GM23338 (cell line): ENCODE results near the gene TRIM38.

Source experiments
- EZH2 ChIP-seq: fragments of 200-600 bp; sonication (generic); IDR thresholded peaks from one replicate; pipeline ENCODE4 v1.8.0; 2017; ENCODE audit warnings: antibody characterized with exemption, mild to moderate bottlenecking, low read depth; ENCODE audit not compliant: unreplicated experiment
- EZH2phosphoT487 ChIP-seq: fragments of 200-600 bp; sonication (generic); IDR thresholded peaks from one replicate; pipeline ENCODE4 v1.8.1; 2018; ENCODE audit warnings: antibody characterized with exemption; ENCODE audit not compliant: unreplicated experiment
- TF ChIP-seq, protein P1 (sequence below), 2 experiments: fragments of 200-600 bp in 1 of 2; sonication (generic) in 1 of 2; conservative IDR thresholded peaks; 2 replicates each; pipeline versions ENCODE4 v1.5.1 to v1.6.1; 2016 to 2017; ENCODE audit warnings: antibody characterized with exemption in 2 of 2, low read depth in 2 of 2, mild to moderate bottlenecking in 2 of 2, moderate library complexity in 1 of 2

DNA sequence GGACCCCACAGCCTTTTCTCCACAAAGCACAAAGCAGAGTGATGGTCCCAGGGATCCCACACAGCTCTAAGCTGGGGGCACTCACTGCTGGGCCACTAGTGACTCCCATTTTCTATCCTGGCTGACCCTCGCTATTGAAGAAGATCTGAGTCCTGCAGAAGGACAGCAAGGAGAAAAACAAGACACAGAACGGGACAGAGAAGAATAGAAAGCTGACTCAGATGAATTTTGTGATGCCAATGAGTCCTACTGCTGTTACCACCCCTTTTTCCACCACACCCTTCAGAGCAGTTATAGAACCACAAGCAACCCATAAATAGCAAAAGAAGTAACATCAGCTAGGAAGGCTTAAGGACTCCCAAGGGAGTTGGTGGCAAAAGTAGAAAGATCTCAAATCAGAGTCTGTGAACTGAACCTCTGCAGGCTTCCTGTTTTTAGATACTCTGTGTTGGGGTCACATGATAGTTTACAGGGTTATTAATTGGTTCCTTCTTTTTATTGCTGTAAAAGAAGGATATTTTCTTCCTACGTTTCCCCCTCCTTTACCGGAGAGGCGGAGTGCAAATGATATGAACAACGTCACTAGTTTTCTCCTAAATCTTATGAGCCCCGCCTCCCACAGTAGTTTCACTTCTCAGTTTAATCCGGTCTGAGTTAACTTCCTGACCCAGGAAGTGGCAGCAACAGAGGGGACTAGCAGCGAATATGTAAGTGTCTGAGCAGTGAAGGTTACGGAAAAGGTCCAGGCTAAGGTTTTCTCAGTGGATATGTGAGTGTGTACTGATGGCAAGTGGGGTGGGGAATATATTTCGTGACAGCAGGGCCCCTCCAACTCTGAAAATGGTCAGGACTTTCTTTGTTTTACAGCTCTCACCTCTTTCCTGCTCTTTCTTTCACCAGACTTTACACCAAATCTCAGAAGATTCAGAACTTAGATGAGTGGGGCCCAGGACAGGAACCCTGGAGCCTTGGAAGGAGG lies at the start of gene TRIM38:
- TF ChIP-seq, protein P1, sequence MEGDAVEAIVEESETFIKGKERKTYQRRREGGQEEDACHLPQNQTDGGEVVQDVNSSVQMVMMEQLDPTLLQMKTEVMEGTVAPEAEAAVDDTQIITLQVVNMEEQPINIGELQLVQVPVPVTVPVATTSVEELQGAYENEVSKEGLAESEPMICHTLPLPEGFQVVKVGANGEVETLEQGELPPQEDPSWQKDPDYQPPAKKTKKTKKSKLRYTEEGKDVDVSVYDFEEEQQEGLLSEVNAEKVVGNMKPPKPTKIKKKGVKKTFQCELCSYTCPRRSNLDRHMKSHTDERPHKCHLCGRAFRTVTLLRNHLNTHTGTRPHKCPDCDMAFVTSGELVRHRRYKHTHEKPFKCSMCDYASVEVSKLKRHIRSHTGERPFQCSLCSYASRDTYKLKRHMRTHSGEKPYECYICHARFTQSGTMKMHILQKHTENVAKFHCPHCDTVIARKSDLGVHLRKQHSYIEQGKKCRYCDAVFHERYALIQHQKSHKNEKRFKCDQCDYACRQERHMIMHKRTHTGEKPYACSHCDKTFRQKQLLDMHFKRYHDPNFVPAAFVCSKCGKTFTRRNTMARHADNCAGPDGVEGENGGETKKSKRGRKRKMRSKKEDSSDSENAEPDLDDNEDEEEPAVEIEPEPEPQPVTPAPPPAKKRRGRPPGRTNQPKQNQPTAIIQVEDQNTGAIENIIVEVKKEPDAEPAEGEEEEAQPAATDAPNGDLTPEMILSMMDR (conservative IDR thresholded peaks at IDR 0.05; ENCODE audit: low read depth in 2 of 2), result no peak
- TF ChIP-seq EZH2 (no peak), EZH2phosphoT487 (no peak)
